Measurements from ENCODE around the gene C12orf43. TPM values are rescaled to one million over a fixed set of nuclear protein-coding genes. Genes with fewer than 3 reads are reported as not detected.
"Not testable (repeated sequence)": the region's sequence is repeated elsewhere in the genome, so short reads cannot be mapped to it uniquely, and the experiment has no call there.

The C12orf43 gene
- total RNA-seq, 1 donor from 2014 or later, result 25.8 TPM

DNA sequence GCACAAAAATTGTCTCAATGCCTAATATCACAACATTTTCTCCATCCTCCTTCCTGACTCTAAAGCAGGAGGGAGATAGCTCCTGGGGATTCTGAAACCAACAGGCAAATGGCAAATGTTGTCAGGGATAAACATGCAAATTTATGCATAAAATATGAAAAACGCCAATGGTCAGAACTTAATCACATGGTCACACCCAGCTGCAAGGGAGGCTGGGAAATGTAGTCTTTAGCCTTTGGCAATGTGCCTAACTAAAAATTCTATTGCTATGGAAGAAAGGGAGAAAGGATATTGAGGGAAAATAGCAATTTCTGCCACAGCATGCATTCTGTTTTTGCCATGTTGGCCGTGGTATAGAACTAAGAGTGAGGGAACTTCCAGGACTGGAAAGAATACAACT, 34.4 kb upstream of the C12orf43 start:
- TF ChIP-seq, protein P1, sequence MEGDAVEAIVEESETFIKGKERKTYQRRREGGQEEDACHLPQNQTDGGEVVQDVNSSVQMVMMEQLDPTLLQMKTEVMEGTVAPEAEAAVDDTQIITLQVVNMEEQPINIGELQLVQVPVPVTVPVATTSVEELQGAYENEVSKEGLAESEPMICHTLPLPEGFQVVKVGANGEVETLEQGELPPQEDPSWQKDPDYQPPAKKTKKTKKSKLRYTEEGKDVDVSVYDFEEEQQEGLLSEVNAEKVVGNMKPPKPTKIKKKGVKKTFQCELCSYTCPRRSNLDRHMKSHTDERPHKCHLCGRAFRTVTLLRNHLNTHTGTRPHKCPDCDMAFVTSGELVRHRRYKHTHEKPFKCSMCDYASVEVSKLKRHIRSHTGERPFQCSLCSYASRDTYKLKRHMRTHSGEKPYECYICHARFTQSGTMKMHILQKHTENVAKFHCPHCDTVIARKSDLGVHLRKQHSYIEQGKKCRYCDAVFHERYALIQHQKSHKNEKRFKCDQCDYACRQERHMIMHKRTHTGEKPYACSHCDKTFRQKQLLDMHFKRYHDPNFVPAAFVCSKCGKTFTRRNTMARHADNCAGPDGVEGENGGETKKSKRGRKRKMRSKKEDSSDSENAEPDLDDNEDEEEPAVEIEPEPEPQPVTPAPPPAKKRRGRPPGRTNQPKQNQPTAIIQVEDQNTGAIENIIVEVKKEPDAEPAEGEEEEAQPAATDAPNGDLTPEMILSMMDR (conservative IDR thresholded peaks at IDR 0.05), result no peak
- no peaks in the 10 kb centered on the region for H3K36me3 Mint-ChIP-seq (ENCODE audit: low read depth)
- no peaks in the 10 kb centered on the region for H3K4me1 Mint-ChIP-seq
- H3K9me3 Mint-ChIP-seq, result no peaks in the 10 kb centered on the region
- DNase-seq (ENCODE audit: low read depth, low spot score), result no peak
- no peak overlapping the region for H3K4me3 Mint-ChIP-seq
- H3K27me3 Mint-ChIP-seq (ENCODE audit: low read depth), result peaks cover 14% of the 10 kb centered on the region
- no peak overlapping the region for H3K27ac Mint-ChIP-seq (ENCODE audit: unreplicated experiment)

DNA sequence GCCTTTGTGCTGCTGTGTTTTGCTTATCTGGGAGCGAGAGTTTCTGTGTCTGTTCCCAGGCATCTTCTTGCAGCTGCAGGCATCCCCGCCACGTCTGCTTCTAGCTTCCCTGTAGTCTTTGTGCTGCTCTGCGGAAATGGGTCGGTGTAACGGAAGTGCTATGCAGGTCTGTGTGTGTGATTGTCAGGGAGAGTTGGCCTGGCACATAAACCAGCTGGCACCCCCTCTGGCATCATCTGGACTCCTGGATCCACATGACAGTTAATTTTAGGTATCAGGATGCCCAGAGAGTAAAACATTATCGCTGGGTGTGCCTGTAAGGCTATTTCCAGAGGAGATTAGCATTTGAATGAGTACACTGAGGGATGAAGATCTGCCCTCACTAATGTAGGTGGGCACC, 32.2 kb upstream of the C12orf43 start:
- Mint-ChIP-seq H3K27ac (ENCODE audit: unreplicated experiment) (no peak overlapping the region), H3K4me3 (no peak overlapping the region)
- TF ChIP-seq, protein P1 (conservative IDR thresholded peaks at IDR 0.05), result no peak

DNA sequence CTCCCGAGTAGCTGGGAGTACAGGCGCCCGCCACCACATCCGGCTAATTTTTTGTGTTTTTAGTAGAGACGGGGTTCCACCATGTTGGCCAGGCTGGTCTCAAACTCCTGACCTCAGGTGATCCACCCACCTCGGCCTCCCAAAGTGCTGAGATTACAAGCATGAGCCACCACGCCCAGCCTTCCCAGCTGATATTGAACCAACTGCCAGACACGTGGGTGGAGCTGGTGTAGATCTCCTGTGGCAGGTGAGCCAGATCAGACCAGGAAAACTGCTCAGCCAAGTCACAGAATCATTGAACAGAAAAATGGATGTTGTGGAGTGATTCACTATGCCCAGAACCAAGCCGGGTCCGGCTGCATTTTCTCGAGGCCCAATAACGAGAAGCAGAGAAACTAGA, 31.1 kb upstream of the C12orf43 start:
- not testable (repeated sequence) for DNase-seq (ENCODE audit: low read depth, low spot score); H3K4me1 Mint-ChIP-seq; H3K36me3 Mint-ChIP-seq (ENCODE audit: low read depth); H3K27ac Mint-ChIP-seq (ENCODE audit: unreplicated experiment); H3K4me3 Mint-ChIP-seq; H3K9me3 Mint-ChIP-seq
- peaks cover 46% of the 10 kb centered on the region for H3K27me3 Mint-ChIP-seq (ENCODE audit: low read depth)

More for the DNA sequence above, 32.2 kb upstream of the C12orf43 start:
- H3K27me3 Mint-ChIP-seq (ENCODE audit: low read depth), result peaks cover 36% of the 10 kb centered on the region
- no peaks in the 10 kb centered on the region for H3K4me1 Mint-ChIP-seq
- H3K9me3 Mint-ChIP-seq, result no peaks in the 10 kb centered on the region
- no peak for DNase-seq (ENCODE audit: low read depth, low spot score)
- H3K36me3 Mint-ChIP-seq (ENCODE audit: low read depth), result no peaks in the 10 kb centered on the region

DNA sequence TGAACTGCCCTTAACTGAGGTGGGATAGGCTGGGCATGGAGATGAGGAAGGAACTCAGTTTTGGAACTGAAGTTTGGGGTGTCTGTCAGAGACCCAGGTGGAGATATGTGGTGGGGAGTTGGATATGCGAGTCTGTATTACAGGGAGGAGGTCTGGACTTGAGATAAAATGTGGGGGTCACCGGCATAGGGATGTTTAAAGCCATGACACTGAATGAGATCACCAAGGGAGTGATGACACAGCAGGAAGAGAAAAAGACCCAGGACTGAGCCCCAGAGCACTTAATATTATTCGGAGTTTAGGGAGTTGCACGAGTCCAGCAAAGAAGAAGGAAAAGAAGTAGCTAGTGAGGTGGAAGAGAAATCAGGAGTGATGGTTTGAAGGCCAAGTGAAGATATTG, 26.8 kb upstream of the C12orf43 start:
- H3K27me3 Mint-ChIP-seq (ENCODE audit: low read depth), result peaks cover 71% of the 10 kb centered on the region
- no peak for DNase-seq (ENCODE audit: low read depth, low spot score)
- no peaks in the 10 kb centered on the region for H3K4me1 Mint-ChIP-seq
- no peak overlapping the region for H3K4me3 Mint-ChIP-seq
- no peak overlapping the region for H3K27ac Mint-ChIP-seq (ENCODE audit: unreplicated experiment)
- no peaks in the 10 kb centered on the region for H3K9me3 Mint-ChIP-seq
- H3K36me3 Mint-ChIP-seq (ENCODE audit: low read depth), result no peaks in the 10 kb centered on the region
- TF ChIP-seq, protein P1 (conservative IDR thresholded peaks at IDR 0.05), result no peak

DNA sequence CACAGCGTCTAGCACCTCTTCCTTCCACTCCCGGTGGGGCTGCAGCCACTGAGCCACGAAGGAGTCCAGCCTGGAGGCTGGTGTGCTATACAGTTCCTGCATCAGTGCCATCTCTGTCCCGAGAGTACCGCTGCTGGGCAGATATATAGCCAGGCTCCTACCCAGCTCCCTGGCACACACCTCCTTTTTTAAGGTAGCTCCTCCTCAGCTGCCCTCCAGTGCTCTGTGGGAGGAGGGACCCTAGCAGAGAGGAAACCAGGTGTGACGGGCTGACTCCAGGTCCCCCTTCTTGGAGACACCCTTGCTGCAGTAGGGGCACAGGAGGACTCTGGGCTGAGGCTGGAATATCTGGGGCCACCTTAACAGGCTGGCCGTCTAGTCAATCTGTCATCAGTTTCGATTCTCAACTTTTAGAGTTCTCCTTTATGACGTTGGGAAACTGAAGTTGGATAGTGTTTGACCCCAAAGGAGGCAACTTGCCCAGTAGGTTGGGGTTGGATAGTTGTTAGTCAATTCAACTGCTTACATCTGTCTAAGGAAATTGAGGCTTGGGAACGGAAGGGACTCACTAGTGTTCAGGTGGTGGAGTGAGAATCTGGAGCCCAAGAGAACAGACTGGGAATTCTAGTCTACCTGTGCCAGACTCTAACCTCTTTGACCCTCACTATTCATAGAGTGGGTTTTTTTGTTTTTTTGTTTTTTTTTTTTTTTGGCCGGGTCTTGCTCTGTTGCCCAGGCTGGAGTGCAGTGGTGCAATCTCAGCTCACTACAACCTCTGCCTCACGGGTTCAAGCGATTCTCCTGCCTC, 22.8 kb upstream of the C12orf43 start, which contains the start of gene OASL:
Gene OASL, minus strand, starts transcription at position 386 of the 808 bp plus-strand sequence. Its CDS starts 275 bp downstream, at position 111.
- Mint-ChIP-seq H3K4me1 (no peaks in the 10 kb centered on the region), H3K4me3 (no peak within 1 kb of the TSS), H3K27me3 (ENCODE audit: low read depth) (peaks cover 56% of the 10 kb centered on the region)

More for the DNA sequence above, 22.8 kb upstream of the C12orf43 start, which contains the start of gene OASL:
- no peaks in the 10 kb centered on the region for H3K9me3 Mint-ChIP-seq
- H3K27ac Mint-ChIP-seq (ENCODE audit: unreplicated experiment), result no peak within 1 kb of the TSS
- TF ChIP-seq, protein P1 (conservative IDR thresholded peaks at IDR 0.05), result no peak
- no peaks in the 10 kb centered on the region for H3K36me3 Mint-ChIP-seq (ENCODE audit: low read depth)
- DNase-seq (ENCODE audit: low read depth, low spot score), result no peak
